IPS DF 6.9 (cell line): Measurements from ENCODE around the gene MPRIP.
"Not testable (repeated sequence)": the region's sequence is repeated elsewhere in the genome, so short reads cannot be mapped to it uniquely, and the experiment has no call there.

Experiments used
- DNase-seq: peaks from one replicate; pipeline ENCODE4 v3.0.0-alpha.2; 2013; ENCODE audit warnings: low read depth, low spot score
- H3K27ac ChIP-seq: one replicate; pipeline ENCODE4 v1.5.1; 2013; ENCODE audit warnings: low read length, control low read depth
- H3K27me3 ChIP-seq: 2 replicates; pipeline ENCODE4 v1.6.1; 2013; ENCODE audit warnings: mild to moderate bottlenecking, low read length; ENCODE audit not compliant: control insufficient read depth, insufficient read depth
- H3K36me3 ChIP-seq: 2 replicates; pipeline ENCODE4 v1.6.1; 2013; ENCODE audit warnings: low read length; ENCODE audit not compliant: control insufficient read depth, insufficient read depth
- H3K4me1 ChIP-seq: 2 replicates; pipeline ENCODE4 v1.6.1; 2013; ENCODE audit warnings: low read length; ENCODE audit not compliant: control insufficient read depth, insufficient read depth
- H3K4me3 ChIP-seq: 2 replicates; pipeline ENCODE4 v1.5.1; 2013; ENCODE audit warnings: mild to moderate bottlenecking, low read length
- H3K9me3 ChIP-seq: 2 replicates; pipeline ENCODE4 v1.6.1; 2013; ENCODE audit warnings: low read length, inconsistent platforms; ENCODE audit not compliant: control insufficient read depth, insufficient read depth
- WGBS: extraction: QIAGEN DNeasy Blood & Tissue Kit; methylation state at CpG from one replicate; pipeline ENCODE4 v1.1.7; 2013; ENCODE audit warnings: mixed read lengths, missing lambda C conversion rate; ENCODE audit not compliant: insufficient read length, insufficient coverage; 5-methylcytosine and 5-hydroxymethylcytosine counted together

Gene MPRIP

GRCh38 chr17:17184985-17185757 is 142.9 kb downstream of the MPRIP start:
- H3K4me1 ChIP-seq, H3K9me3 ChIP-seq, H3K27ac ChIP-seq, H3K27me3 ChIP-seq, DNase-seq, H3K4me3 ChIP-seq: not testable (repeated sequence)
- peaks cover 18% of the 10 kb centered on the region for H3K36me3 ChIP-seq
- WGBS = no CpG with 5 or more reads among the region's 13 CpGs

DNA sequence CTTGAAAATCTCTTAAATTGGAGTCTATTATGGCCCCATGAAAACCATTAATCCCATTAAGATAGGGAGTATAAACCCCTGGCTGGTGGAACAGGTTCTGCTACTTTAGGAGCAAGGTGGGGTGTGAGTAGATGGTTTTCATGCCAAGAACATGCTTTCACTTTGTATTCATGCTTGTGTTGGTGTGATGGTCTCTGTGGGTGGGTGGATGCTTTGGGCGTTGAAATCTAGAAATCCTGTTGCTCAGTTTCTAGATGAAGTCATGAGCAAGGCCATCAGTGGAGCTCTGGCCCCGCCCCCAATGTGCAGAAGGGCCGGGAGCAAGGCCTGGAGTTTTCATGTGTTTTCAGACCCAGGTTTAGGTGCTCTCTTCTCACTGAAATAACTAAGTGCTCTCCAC is 143.8 kb downstream of the MPRIP start:
- no peaks in the 10 kb centered on the region for H3K9me3 ChIP-seq
- no peak overlapping the region for H3K27ac ChIP-seq
- H3K4me3 ChIP-seq = no peak overlapping the region
- peaks cover 10% of the 10 kb centered on the region for H3K36me3 ChIP-seq
- no peaks in the 10 kb centered on the region for H3K27me3 ChIP-seq
- no CpG with 5 or more reads among the region's 3 CpGs for WGBS
- peaks cover 1% of the 10 kb centered on the region; the same call in 1 of the 2 replicates for H3K4me1 ChIP-seq
- no peak for DNase-seq

DNA sequence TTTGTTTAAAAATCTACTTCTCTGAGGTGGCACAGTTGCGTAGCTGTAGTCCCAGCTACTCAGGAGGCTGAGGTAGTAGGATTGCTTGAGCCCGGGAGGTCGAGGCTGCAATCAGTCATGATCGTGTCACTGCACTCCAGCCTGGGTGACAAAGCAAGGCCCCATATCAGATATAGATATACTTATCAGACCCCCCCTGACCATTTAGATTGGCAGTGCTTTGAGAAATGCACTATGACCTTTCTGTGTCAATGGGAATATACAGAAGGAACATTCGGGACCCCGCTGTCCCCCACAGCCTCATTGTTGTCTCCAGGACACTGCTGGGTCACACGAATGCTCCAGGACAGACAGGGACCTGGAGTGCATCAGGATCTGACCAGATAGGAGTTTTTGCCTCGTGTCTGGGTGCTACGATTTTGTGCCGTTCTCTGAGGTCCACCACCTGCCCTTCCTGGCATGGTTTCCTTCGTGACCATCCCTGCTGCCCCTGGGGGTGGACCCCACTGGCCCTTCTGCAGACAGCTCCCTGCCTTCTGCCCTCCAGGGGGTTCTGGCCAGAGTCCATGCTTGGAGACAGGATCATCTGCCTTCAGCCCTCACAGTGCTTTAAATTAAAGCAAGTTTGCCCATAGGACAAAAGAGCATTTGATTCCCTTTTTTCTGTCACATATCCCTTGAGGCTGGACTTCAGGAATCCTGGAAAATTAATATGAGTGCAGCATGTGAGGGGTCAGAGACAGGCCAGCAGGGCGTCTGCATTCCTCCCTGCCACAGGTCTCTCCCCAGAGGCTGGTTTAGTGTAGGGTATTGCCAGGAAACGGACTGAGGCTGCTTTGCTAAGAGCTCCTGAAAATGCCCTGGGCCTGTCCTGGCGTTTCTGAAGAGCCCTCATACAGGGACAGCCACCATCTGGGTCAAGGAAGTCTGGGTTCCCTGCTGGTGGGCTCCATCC is 144.6 kb downstream of the MPRIP start:
- no CpG with 5 or more reads among the region's 14 CpGs for WGBS
- Histone ChIP-seq H3K27me3 (no peaks in the 10 kb centered on the region), H3K36me3 (peaks cover 10% of the 10 kb centered on the region), H3K4me1 (peaks cover 4% of the 10 kb centered on the region; the same call in 1 of the 2 replicates), H3K9me3 (no peaks in the 10 kb centered on the region), H3K27ac (no peak overlapping the region), H3K4me3 (no peak overlapping the region)
- no peak for DNase-seq

DNA sequence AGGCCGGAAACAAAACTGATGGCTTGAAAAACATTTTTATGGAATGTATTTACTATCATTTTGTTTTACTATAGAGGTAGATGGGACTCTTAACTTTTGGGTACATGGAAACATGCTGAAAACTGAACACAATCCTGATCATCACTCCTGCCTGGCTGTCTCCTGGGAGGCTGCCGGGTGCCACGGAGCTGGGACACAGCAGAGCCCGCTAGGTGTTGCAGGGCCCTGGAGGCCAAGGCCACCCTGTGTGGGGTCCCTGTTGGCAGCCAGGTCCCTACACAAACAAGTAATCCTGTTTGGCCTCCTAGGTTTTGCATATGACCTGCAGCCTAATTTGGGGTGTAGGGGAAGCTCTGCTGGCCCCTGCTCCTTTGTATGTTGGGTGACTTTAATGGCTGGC is 146.3 kb downstream of the MPRIP start:
- DNase-seq = no peak
- Histone ChIP-seq H3K36me3 (peaks cover 3% of the 10 kb centered on the region; the same call in 1 of the 2 replicates), H3K27ac (no peak overlapping the region), H3K9me3 (no peaks in the 10 kb centered on the region), H3K4me3 (no peak overlapping the region), H3K27me3 (no peaks in the 10 kb centered on the region), H3K4me1 (peaks cover 4% of the 10 kb centered on the region; the same call in 1 of the 2 replicates)
- WGBS = no CpG with 5 or more reads among the region's 4 CpGs

DNA sequence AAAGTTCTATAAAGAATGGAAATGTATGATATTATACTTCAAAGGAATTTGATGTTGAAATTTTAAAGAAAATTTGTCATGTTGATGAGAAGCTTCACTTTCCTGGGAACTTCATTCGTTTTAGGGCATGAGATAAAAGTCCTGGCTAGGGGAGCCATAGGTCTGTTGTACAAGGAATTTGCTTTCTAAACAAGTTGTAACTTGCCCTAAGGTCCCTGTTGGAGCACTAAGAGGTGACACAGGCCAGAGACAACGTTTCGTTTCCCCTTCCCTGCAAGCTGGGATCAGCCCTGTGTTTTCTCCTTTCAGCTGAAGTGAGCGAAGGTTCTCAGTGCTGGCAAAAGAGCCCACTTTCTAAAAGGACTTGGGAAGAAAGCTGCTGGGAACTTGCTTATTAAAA is 147.3 kb downstream of the MPRIP start:
- DNase-seq = no peak
- Histone ChIP-seq H3K4me3 (no peak overlapping the region), H3K4me1 (peaks cover 4% of the 10 kb centered on the region; the same call in 1 of the 2 replicates), H3K27ac (no peak overlapping the region), H3K36me3 (peaks cover 3% of the 10 kb centered on the region; the same call in 1 of the 2 replicates), H3K27me3 (no peaks in the 10 kb centered on the region), H3K9me3 (no peaks in the 10 kb centered on the region)
- WGBS = no CpG with 5 or more reads among the region's 4 CpGs

GRCh38 chr17:17190188-17190587 is 147.9 kb downstream of the MPRIP start:
- no peaks in the 10 kb centered on the region for H3K9me3 ChIP-seq
- H3K36me3 ChIP-seq = 0 out of 2 replicates have a peak, but pooled peaks cover 3% of the 10 kb centered on the region
- no peak for DNase-seq
- no peaks in the 10 kb centered on the region for H3K27me3 ChIP-seq
- no peak overlapping the region for H3K27ac ChIP-seq
- H3K4me1 ChIP-seq = peaks cover 4% of the 10 kb centered on the region; the same call in 1 of the 2 replicates
- no CpG with 5 or more reads among the region's 7 CpGs for WGBS
- H3K4me3 ChIP-seq = no peak overlapping the region

- no peak for DNase-seq
- Histone ChIP-seq H3K4me3 (no peak overlapping the region), H3K36me3 (0 out of 2 replicates have a peak, but pooled peaks cover 3% of the 10 kb centered on the region), H3K27ac (no peak overlapping the region), H3K27me3 (no peaks in the 10 kb centered on the region), H3K4me1 (peaks cover 4% of the 10 kb centered on the region; the same call in 1 of the 2 replicates), H3K9me3 (no peaks in the 10 kb centered on the region)
- no CpG with 5 or more reads among the region's 11 CpGs for WGBS
Measured at GRCh38 chr17:17191346-17191792, 149.1 kb downstream of the MPRIP start.

DNA sequence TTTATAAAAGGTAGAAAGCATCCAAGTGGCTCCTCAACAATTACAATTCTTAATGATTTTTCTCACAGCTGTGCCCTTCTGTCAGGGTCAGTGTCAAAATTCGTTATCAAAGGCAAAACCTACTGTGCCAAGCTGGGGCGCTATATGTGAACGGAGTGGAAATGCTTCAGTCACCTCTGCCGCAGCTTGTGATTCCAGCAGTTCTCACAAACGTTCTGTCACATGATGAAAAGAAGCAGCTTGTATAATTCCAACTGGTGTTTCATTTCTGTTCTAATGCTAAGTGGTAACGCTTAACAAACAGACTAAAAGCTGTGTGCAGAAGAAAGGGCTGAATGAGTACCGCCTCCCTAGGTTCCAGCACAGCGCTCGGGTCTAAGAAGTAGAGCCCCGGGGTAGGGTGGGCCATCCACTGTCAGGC is 149.7 kb downstream of the MPRIP start:
- Histone ChIP-seq H3K27me3 (no peaks in the 10 kb centered on the region), H3K4me1 (peaks cover 4% of the 10 kb centered on the region; the same call in 1 of the 2 replicates), H3K9me3 (no peaks in the 10 kb centered on the region), H3K4me3 (no peak overlapping the region), H3K36me3 (no peaks in the 10 kb centered on the region), H3K27ac (no peak overlapping the region)
- DNase-seq = no peak
- no CpG with 5 or more reads among the region's 10 CpGs for WGBS

GRCh38 chr17:17195466-17195865 is 153.2 kb downstream of the MPRIP start:
- not testable (repeated sequence) for DNase-seq, H3K4me1 ChIP-seq, H3K36me3 ChIP-seq, H3K27ac ChIP-seq, H3K4me3 ChIP-seq, H3K9me3 ChIP-seq, H3K27me3 ChIP-seq
- WGBS = no CpG with 5 or more reads among the region's 5 CpGs

- H3K9me3 ChIP-seq = no peaks in the 10 kb centered on the region
- no peaks in the 10 kb centered on the region for H3K27me3 ChIP-seq
- H3K4me3 ChIP-seq = no peak overlapping the region
- no peak for DNase-seq
- H3K4me1 ChIP-seq = no peaks in the 10 kb centered on the region
- H3K36me3 ChIP-seq = no peaks in the 10 kb centered on the region
- no peak overlapping the region for H3K27ac ChIP-seq
Measured at GRCh38 chr17:17196776-17197175, 154.5 kb downstream of the MPRIP start.
